Right lobe of liver (tissue), 6 donors: ENCODE measurements around the gene CELA3B. TPM values are rescaled to one million over a fixed set of nuclear protein-coding genes. Genes with fewer than 3 reads are reported as not detected.
A peak's percentile ranks its signal among the peaks of the same experiment; 100 is the strongest.

Experiments used
- ATAC-seq, 4 donors: fragments of 200-7000 bp; cut with Tn5 transposase; one replicate each; pipeline ENCODE4 v1.9.1; 2020; ENCODE audit warnings: mild to moderate bottlenecking in 4 of 4, moderate library complexity in 4 of 4
- DNase-seq, 3 donors: peaks; one replicate each; pipeline ENCODE4 v3.0.0-alpha.2; 2020
- H3K27ac ChIP-seq, 3 donors: fragments of 200-600 bp; one replicate each; pipeline ENCODE4 v1.8.0; 2022
- H3K27me3 ChIP-seq, 2 donors: fragments of 200-600 bp; one replicate each; pipeline ENCODE4 v1.8.0; 2022
- H3K36me3 ChIP-seq, 4 donors: fragments of 200-600 bp; sonication (generic) in 1 of 4; one replicate each; pipeline versions ENCODE4 v1.5.1 to v1.8.0; 2017 to 2022; ENCODE audit warnings: control low read depth in 1 of 4
- H3K4me1 ChIP-seq, 4 donors: fragments of 200-600 bp; sonication (generic) in 1 of 4; one replicate each; pipeline versions ENCODE4 v1.5.1 to v1.8.0; 2017 to 2022; ENCODE audit warnings: control low read depth in 1 of 4
- H3K4me3 ChIP-seq, 3 donors: fragments of 200-600 bp; one replicate each; pipeline ENCODE4 v1.8.0; 2022
- H3K9me3 ChIP-seq, 4 donors: fragments of 200-600 bp; sonication (generic) in 1 of 4; one replicate each; pipeline versions ENCODE4 v1.5.1 to v1.8.0; 2017 to 2022; ENCODE audit warnings: control low read depth in 1 of 4
- POLR2A ChIP-seq: fragments of 450-650 bp; IDR thresholded peaks from one replicate; pipeline ENCODE4 v1.6.1; 2017; ENCODE audit warnings: antibody characterized with exemption, mild to moderate bottlenecking
- WGBS: methylation state at CpG from one replicate; pipeline ENCODE4 v1.1.6; 2018; ENCODE audit warnings: low coverage, low lambda C conversion rate; ENCODE audit not compliant: insufficient coverage; ENCODE audit errors: missing lambda C conversion rate; 5-methylcytosine and 5-hydroxymethylcytosine counted together
- intact Hi-C, 2 donors: fragments of 100-400 bp; cut with DNase I; formaldehyde crosslinking; loops; one replicate each; pipeline versions ENCODE4 v1.11.2 to v1.14.1; 2022
- total RNA-seq, 6 experiments: library from RNA; depleted of rRNA in 2 of 6; stranded (reverse); fragments of >200 nt in 2 of 6; fragmentation: NEBNext Ultra II Directional in 3 of 6; extraction: Animal tissue kit (Norgen Biotek cat#: 25700) in 3 of 6; gene quantifications; one replicate each; pipeline versions ENCODE4 v1.1.0 to v1.2.4, GENCODE V29; 2016 to 2023
- TF ChIP-seq, protein P1 (sequence below), 4 donors: fragments of 200-600 bp in 3 of 4; fragments of 450-650 bp in 1 of 4; IDR thresholded peaks; one replicate each; pipeline versions ENCODE4 v1.5.1 to v1.8.0; 2016 to 2022; ENCODE audit warnings: antibody characterized with exemption in 4 of 4, mild to moderate bottlenecking in 2 of 4
- donor health status: DM: no; HTN: yes; CAD: no.
- donor health status: DM: no; HTN: no; CAD: no.
- donor health status: DM: no; HTN: no; CAD: no.
- donor health status: DM: no; HTN: yes; CAD: no.
- donor health status: DM: no; HTN: yes; CAD: no.

Gene CELA3B
- total RNA-seq, 6 experiments from 2014 or later = not detected

GRCh38 chr1:21938732-21939538, 37.9 kb upstream of the CELA3B start:
- ATAC-seq = no peak

DNA sequence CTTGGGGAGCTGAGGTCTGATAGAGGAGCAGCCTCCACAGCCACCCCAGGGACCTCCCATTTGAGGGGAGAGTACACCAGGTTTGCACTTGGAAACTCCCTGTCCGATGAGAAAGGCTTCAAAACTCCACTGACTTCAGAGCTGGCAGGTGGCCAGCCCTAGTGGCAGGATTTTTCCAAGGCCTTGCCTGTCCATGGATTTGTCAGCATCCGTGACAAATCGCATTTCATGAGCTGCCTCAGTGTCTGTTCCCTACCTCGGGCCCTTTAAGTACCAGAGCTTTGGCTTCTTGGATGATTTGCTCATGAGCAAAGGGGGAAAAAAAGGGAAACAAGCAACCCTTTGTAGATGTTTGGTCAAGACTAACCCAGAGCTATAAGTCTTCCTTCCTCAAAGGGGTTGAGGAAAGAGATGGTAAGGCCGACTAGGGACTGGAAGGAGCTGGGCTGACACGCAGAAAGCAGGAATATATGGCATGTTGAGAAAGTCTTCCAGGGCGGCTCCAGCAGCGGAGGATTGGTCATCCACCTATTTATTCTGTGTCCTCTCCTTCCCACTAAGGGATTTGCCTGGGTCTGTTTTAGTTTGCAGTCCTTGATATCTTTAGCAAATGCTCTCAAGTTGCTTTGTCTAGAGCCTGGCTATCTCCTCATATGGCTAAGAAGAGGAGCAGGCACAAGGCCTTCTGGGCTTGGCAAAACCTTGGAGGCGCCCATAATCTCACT, 37.0 kb upstream of the CELA3B start:
- intact Hi-C loops = no loop called here
- peak; percentile 28 to 67 (median 45) for ATAC-seq
- peaks cover 0 to 4% (median 0%) of the 10 kb centered on the region in 4 donors for H3K4me1 ChIP-seq
- no peaks in the 10 kb centered on the region for H3K9me3 ChIP-seq
- 30% methylated on average over 9 of the region's 9 CpGs for WGBS
- H3K27me3 ChIP-seq = no peaks in the 10 kb centered on the region
- H3K27ac ChIP-seq = peak overlapping the region in 1 of 3 donors; percentile 9
- H3K36me3 ChIP-seq = no peaks in the 10 kb centered on the region
- TF ChIP-seq POLR2A = no peak
- TF ChIP-seq, protein P1, sequence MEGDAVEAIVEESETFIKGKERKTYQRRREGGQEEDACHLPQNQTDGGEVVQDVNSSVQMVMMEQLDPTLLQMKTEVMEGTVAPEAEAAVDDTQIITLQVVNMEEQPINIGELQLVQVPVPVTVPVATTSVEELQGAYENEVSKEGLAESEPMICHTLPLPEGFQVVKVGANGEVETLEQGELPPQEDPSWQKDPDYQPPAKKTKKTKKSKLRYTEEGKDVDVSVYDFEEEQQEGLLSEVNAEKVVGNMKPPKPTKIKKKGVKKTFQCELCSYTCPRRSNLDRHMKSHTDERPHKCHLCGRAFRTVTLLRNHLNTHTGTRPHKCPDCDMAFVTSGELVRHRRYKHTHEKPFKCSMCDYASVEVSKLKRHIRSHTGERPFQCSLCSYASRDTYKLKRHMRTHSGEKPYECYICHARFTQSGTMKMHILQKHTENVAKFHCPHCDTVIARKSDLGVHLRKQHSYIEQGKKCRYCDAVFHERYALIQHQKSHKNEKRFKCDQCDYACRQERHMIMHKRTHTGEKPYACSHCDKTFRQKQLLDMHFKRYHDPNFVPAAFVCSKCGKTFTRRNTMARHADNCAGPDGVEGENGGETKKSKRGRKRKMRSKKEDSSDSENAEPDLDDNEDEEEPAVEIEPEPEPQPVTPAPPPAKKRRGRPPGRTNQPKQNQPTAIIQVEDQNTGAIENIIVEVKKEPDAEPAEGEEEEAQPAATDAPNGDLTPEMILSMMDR (IDR thresholded peaks at IDR 0.05) = peak; percentile 31 to 42 (median 41)
- peak; percentile 76 to 86 (median 79) for DNase-seq
- no peak overlapping the region for H3K4me3 ChIP-seq

More at GRCh38 chr1:21938732-21939538, 37.9 kb upstream of the CELA3B start:
- intact Hi-C loops = no loop called here
- TF ChIP-seq POLR2A = no peak
- TF ChIP-seq, protein P1 (IDR thresholded peaks at IDR 0.05) = no peak
- Histone ChIP-seq H3K4me3 (no peak overlapping the region), H3K27me3 (no peaks in the 10 kb centered on the region), H3K27ac (peak overlapping the region in 2 of 3 donors; percentile 3 to 9), H3K4me1 (peaks cover 0 to 4% (median 0%) of the 10 kb centered on the region in 4 donors), H3K9me3 (no peaks in the 10 kb centered on the region), H3K36me3 (no peaks in the 10 kb centered on the region)
- no peak for DNase-seq
- 59% methylated on average over 8 of the region's 11 CpGs for WGBS

- DNase-seq (no peak), ATAC-seq (no peak)
- Histone ChIP-seq H3K27ac (no peak overlapping the region), H3K4me3 (no peak overlapping the region), H3K27me3 (no peaks in the 10 kb centered on the region), H3K36me3 (no peaks in the 10 kb centered on the region), H3K9me3 (no peaks in the 10 kb centered on the region), H3K4me1 (peaks cover 0 to 4% (median 0%) of the 10 kb centered on the region in 4 donors)
- intact Hi-C loops = no loop called here
- TF ChIP-seq, protein P1 (IDR thresholded peaks at IDR 0.05) = no peak
- TF ChIP-seq POLR2A = no peak
- 80% methylated on average over 1 of the region's 2 CpGs for WGBS
These were observed 36.3 kb upstream of the CELA3B start for GRCh38 chr1:21940492-21940891.

DNA sequence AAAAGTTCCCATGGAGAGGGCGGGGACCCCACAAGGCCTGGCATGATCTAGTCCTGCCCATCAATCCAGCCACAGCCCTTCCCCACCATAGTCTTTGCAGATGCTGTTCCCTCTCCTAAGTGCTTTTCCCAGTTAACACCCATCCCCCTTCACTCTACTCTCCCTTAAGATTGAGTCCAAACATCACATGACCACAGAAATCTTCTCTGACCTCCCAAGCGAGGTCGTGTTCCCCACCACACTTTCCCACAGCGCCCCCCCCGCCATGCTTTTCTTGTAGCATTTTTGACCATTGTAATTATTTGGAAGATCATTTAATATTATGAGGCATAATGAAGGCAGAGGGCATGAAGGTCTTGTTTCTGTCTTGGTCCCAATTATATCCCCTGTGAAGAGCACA, 35.5 kb upstream of the CELA3B start:
- intact Hi-C loops = no loop called here
- WGBS = 62% methylated on average over 4 of the region's 5 CpGs
- Histone ChIP-seq H3K36me3 (no peaks in the 10 kb centered on the region), H3K4me1 (peaks cover 0 to 4% (median 0%) of the 10 kb centered on the region in 4 donors), H3K27me3 (no peaks in the 10 kb centered on the region), H3K27ac (no peak overlapping the region), H3K4me3 (no peak overlapping the region), H3K9me3 (no peaks in the 10 kb centered on the region)
- no peak for DNase-seq
- TF ChIP-seq, protein P1 (IDR thresholded peaks at IDR 0.05) = no peak
- no peak for TF ChIP-seq POLR2A
- ATAC-seq = no peak
